Progenitor cell of endocrine pancreas (in vitro differentiated cells): ENCODE measurements around the gene MAPKAPK3. TPM values are rescaled to one million over a fixed set of nuclear protein-coding genes. Genes with fewer than 3 reads are reported as not detected.
A peak's percentile ranks its signal among the peaks of the same experiment; 100 is the strongest.

Experiments
- DNase-seq: peaks from one replicate; pipeline ENCODE4 v3.0.0; 2021; ENCODE audit warnings: low spot score; ENCODE audit not compliant: unreplicated experiment
- H3K27ac Mint-ChIP-seq: 2 replicates; pipeline ENCODE4 v1.8.0; 2021; ENCODE audit warnings: mild to moderate bottlenecking, moderate library complexity, mixed read lengths
- H3K27me3 Mint-ChIP-seq: 2 replicates; pipeline ENCODE4 v1.8.0; 2021; ENCODE audit warnings: mixed read lengths
- H3K36me3 Mint-ChIP-seq: 2 replicates; pipeline ENCODE4 v1.8.0; 2022; ENCODE audit warnings: mixed read lengths; ENCODE audit not compliant: insufficient read depth
- H3K4me1 Mint-ChIP-seq: 2 replicates; pipeline ENCODE4 v1.8.0; 2021; ENCODE audit warnings: low read depth, mixed read lengths
- H3K4me3 Mint-ChIP-seq: 2 replicates; pipeline ENCODE4 v1.8.0; 2021; ENCODE audit warnings: low read depth, mild to moderate bottlenecking, moderate library complexity, mixed read lengths
- H3K9me3 Mint-ChIP-seq: 2 replicates; pipeline ENCODE4 v1.8.0; 2021; ENCODE audit warnings: low read depth, mixed read lengths
- CTCF ChIP-seq: fragments of 200-600 bp; sonication (generic); IDR thresholded peaks from one replicate; pipeline ENCODE4 v1.5.0; 2021; ENCODE audit warnings: antibody characterized with exemption, mild to moderate bottlenecking; ENCODE audit not compliant: unreplicated experiment
- total RNA-seq: library from RNA; stranded (reverse); gene quantifications from 2 replicates; pipeline ENCODE4 v1.2.1, GENCODE V29; 2021

Gene MAPKAPK3
- total RNA-seq, 1 donor from 2014 or later, result 40.8 TPM

- Mint-ChIP-seq H3K9me3 (no peaks in the 10 kb centered on the region), H3K4me3 (no peak overlapping the region), H3K27ac (no peak overlapping the region), H3K27me3 (no peaks in the 10 kb centered on the region), H3K36me3 (no peaks in the 10 kb centered on the region), H3K4me1 (peaks cover 4% of the 10 kb centered on the region)
- no peak for DNase-seq
- no peak for TF ChIP-seq CTCF
These were observed 5.9 kb downstream of the MAPKAPK3 start for GRCh38 chr3:50622881-50623280.

GRCh38 chr3:50623840-50624474 is 7.0 kb downstream of the MAPKAPK3 start:
- no peak overlapping the region for H3K4me3 Mint-ChIP-seq
- peaks cover 1% of the 10 kb centered on the region for H3K4me1 Mint-ChIP-seq
- H3K27me3 Mint-ChIP-seq, result no peaks in the 10 kb centered on the region
- no peak for TF ChIP-seq CTCF
- no peaks in the 10 kb centered on the region for H3K36me3 Mint-ChIP-seq
- DNase-seq, result no peak
- peak overlapping the region; percentile 63 for H3K27ac Mint-ChIP-seq
- no peaks in the 10 kb centered on the region for H3K9me3 Mint-ChIP-seq

- Mint-ChIP-seq H3K4me1 (peaks cover 1% of the 10 kb centered on the region), H3K27me3 (no peaks in the 10 kb centered on the region), H3K36me3 (no peaks in the 10 kb centered on the region), H3K4me3 (no peak overlapping the region), H3K27ac (no peak overlapping the region), H3K9me3 (no peaks in the 10 kb centered on the region)
- TF ChIP-seq CTCF, result no peak
- DNase-seq, result no peak
These were observed 7.7 kb downstream of the MAPKAPK3 start for GRCh38 chr3:50624634-50625033.

GRCh38 chr3:50625231-50626182 is 8.6 kb downstream of the MAPKAPK3 start:
- Mint-ChIP-seq H3K27ac (no peak overlapping the region), H3K9me3 (no peaks in the 10 kb centered on the region), H3K4me3 (no peak overlapping the region), H3K36me3 (no peaks in the 10 kb centered on the region), H3K27me3 (no peaks in the 10 kb centered on the region), H3K4me1 (peaks cover 1% of the 10 kb centered on the region)
- DNase-seq, result no peak
- no peak for TF ChIP-seq CTCF

GRCh38 chr3:50626401-50626800 is 9.4 kb downstream of the MAPKAPK3 start:
- no peaks in the 10 kb centered on the region for H3K36me3 Mint-ChIP-seq
- H3K27ac Mint-ChIP-seq, result no peak overlapping the region
- H3K4me3 Mint-ChIP-seq, result no peak overlapping the region
- H3K9me3 Mint-ChIP-seq, result no peaks in the 10 kb centered on the region
- peaks cover 1% of the 10 kb centered on the region for H3K4me1 Mint-ChIP-seq
- TF ChIP-seq CTCF, result no peak
- no peak for DNase-seq
- no peaks in the 10 kb centered on the region for H3K27me3 Mint-ChIP-seq
